Uterus (tissue), 4 donors: ENCODE results near the gene AKAP1. TPM values are rescaled to one million over a fixed set of nuclear protein-coding genes. Genes with fewer than 3 reads are reported as not detected.

Experiments used
- DNase-seq, 2 donors: peaks; one replicate each; pipeline ENCODE4 v3.0.0-alpha.2; 2019 to 2020
- H3K27ac ChIP-seq, 2 donors: fragments of 200-600 bp; sonication (generic); 1 replicate in 1 of 2; 2 replicates in 1 of 2; pipeline ENCODE4 v1.5.1; 2016 to 2018
- H3K27me3 ChIP-seq, 2 donors: fragments of 200-600 bp; sonication (generic); one replicate each; pipeline ENCODE4 v1.5.1; 2018 to 2019; ENCODE audit warnings: control low read depth in 1 of 2
- H3K36me3 ChIP-seq, 2 donors: fragments of 200-600 bp; sonication (generic); one replicate each; pipeline ENCODE4 v1.5.1; 2019; ENCODE audit warnings: control low read depth in 1 of 2
- H3K4me1 ChIP-seq, 2 donors: fragments of 200-600 bp; sonication (generic); one replicate each; pipeline ENCODE4 v1.5.1; 2018 to 2019; ENCODE audit warnings: control low read depth in 1 of 2
- H3K4me3 ChIP-seq, 2 donors: fragments of 200-600 bp; sonication (generic); 1 replicate in 1 of 2; 2 replicates in 1 of 2; pipeline ENCODE4 v1.5.1; 2018 to 2019; ENCODE audit warnings: mild to moderate bottlenecking in 1 of 2
- H3K9me3 ChIP-seq, 2 donors: fragments of 200-600 bp; sonication (generic); one replicate each; pipeline ENCODE4 v1.5.1; 2019; ENCODE audit warnings: control low read depth in 1 of 2
- POLR2A ChIP-seq, 2 donors: fragments of 450-650 bp; IDR thresholded peaks; one replicate each; pipeline ENCODE4 v1.6.1; 2016; ENCODE audit warnings: antibody characterized with exemption in 2 of 2, mild to moderate bottlenecking in 1 of 2, moderate library complexity in 1 of 2
- intact Hi-C: fragments of 100-400 bp; cut with DNase I; formaldehyde crosslinking; loops from one replicate; pipeline ENCODE4 v1.15.1; 2023; ENCODE audit warnings: low total_unique reads
- total RNA-seq, 4 donors: library from RNA; depleted of rRNA in 3 of 4; stranded (reverse); fragments of >200 nt in 3 of 4; gene quantifications; one replicate each; pipeline versions ENCODE4 v1.1.0 to v1.2.4, GENCODE V29; 2014 to 2023
- TF ChIP-seq, protein P1 (sequence below), 4 experiments: fragments of 200-600 bp in 2 of 4; fragments of 450-650 bp in 2 of 4; sonication (generic) in 2 of 4; IDR thresholded peaks; one replicate each; pipeline ENCODE4 v1.5.1; 2016 to 2019; ENCODE audit warnings: antibody characterized with exemption in 4 of 4, mild to moderate bottlenecking in 2 of 4, moderate library complexity in 1 of 4
- donor health status: DM: yes; HTN: yes; CAD: no.

Gene AKAP1
- total RNA-seq, 4 donors from 2014 or later: 7.1 to 264 (median 37.4) TPM

- no peak overlapping the region for H3K27ac ChIP-seq
- TF ChIP-seq, protein P1, sequence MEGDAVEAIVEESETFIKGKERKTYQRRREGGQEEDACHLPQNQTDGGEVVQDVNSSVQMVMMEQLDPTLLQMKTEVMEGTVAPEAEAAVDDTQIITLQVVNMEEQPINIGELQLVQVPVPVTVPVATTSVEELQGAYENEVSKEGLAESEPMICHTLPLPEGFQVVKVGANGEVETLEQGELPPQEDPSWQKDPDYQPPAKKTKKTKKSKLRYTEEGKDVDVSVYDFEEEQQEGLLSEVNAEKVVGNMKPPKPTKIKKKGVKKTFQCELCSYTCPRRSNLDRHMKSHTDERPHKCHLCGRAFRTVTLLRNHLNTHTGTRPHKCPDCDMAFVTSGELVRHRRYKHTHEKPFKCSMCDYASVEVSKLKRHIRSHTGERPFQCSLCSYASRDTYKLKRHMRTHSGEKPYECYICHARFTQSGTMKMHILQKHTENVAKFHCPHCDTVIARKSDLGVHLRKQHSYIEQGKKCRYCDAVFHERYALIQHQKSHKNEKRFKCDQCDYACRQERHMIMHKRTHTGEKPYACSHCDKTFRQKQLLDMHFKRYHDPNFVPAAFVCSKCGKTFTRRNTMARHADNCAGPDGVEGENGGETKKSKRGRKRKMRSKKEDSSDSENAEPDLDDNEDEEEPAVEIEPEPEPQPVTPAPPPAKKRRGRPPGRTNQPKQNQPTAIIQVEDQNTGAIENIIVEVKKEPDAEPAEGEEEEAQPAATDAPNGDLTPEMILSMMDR (IDR thresholded peaks at IDR 0.05): no peak
- TF ChIP-seq POLR2A (IDR thresholded peaks at IDR 0.05): no peak
Observed at GRCh38 chr17:57067162-57067561, 17.9 kb upstream of the AKAP1 start.

GRCh38 chr17:57067781-57068180 is 17.3 kb upstream of the AKAP1 start:
- no peak overlapping the region for H3K4me3 ChIP-seq
- H3K9me3 ChIP-seq: no peaks in the 10 kb centered on the region
- no peaks in the 10 kb centered on the region for H3K36me3 ChIP-seq
- TF ChIP-seq, protein P1 (IDR thresholded peaks at IDR 0.05): no peak
- TF ChIP-seq POLR2A (IDR thresholded peaks at IDR 0.05): no peak
- no peak overlapping the region for H3K27ac ChIP-seq
- no peaks in the 10 kb centered on the region for H3K27me3 ChIP-seq
- no peak for DNase-seq
- no peaks in the 10 kb centered on the region for H3K4me1 ChIP-seq
- intact Hi-C loops: no loop called here

More at GRCh38 chr17:57067162-57067561, 17.9 kb upstream of the AKAP1 start:
- Histone ChIP-seq H3K36me3 (no peaks in the 10 kb centered on the region), H3K4me1 (no peaks in the 10 kb centered on the region), H3K9me3 (no peaks in the 10 kb centered on the region), H3K4me3 (no peak overlapping the region), H3K27me3 (no peaks in the 10 kb centered on the region)
- no peak for DNase-seq
- intact Hi-C loops: no loop called here

DNA sequence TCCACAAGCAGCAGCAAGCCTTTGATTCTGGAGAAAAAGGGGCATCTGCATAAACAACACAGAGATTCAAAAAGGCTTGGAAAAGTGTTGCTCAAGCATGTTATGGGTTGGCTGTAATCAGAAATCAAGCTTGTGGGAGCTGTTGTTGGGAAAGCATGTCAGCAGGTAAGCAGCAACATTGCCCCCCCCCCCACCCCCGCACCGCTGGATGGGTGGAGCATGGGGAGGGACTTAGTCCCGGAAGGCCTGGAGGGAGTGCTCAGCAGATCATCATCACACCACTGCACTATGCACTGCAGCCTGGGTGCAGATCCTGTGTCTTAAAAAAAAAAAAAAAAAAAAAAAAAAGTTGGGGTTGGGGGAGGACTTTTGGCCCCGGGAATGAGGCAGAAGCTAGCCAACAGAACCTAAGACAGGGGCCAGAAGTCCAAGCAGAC is 16.8 kb upstream of the AKAP1 start:
- H3K9me3 ChIP-seq: no peaks in the 10 kb centered on the region
- intact Hi-C loops: no loop called here
- H3K27me3 ChIP-seq: no peaks in the 10 kb centered on the region
- no peak overlapping the region for H3K4me3 ChIP-seq
- H3K36me3 ChIP-seq: no peaks in the 10 kb centered on the region
- TF ChIP-seq POLR2A (IDR thresholded peaks at IDR 0.05): no peak
- TF ChIP-seq, protein P1 (IDR thresholded peaks at IDR 0.05): no peak
- H3K4me1 ChIP-seq: no peaks in the 10 kb centered on the region
- no peak overlapping the region for H3K27ac ChIP-seq
- no peak for DNase-seq

DNA sequence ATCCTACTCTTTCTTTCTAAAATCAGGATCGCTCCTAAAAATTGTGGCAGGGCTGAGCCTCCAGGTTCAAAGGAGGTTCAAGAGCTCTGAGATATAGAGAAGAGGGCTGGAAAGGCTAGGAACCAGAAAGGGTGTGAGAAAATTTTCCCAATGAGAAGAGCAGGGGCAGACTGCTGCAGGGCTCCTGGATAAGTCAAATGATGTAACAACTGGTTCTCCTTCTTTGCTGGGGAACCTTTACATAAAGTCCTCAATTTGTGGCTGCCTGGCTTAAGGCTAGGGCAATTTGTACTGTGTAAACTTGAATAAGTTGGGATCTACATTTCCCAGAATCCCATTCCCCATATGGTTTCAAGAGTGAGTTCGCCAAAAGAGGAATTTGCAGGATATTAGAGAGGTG is 16.3 kb upstream of the AKAP1 start:
- no peaks in the 10 kb centered on the region for H3K4me1 ChIP-seq
- no peaks in the 10 kb centered on the region for H3K36me3 ChIP-seq
- DNase-seq: no peak
- H3K9me3 ChIP-seq: no peaks in the 10 kb centered on the region
- H3K4me3 ChIP-seq: no peak overlapping the region
- no peaks in the 10 kb centered on the region for H3K27me3 ChIP-seq
- TF ChIP-seq, protein P1 (IDR thresholded peaks at IDR 0.05): no peak
- TF ChIP-seq POLR2A (IDR thresholded peaks at IDR 0.05): no peak
- intact Hi-C loops: no loop called here
- H3K27ac ChIP-seq: no peak overlapping the region

- Histone ChIP-seq H3K9me3 (no peaks in the 10 kb centered on the region), H3K27me3 (no peaks in the 10 kb centered on the region), H3K27ac (no peak overlapping the region), H3K4me1 (no peaks in the 10 kb centered on the region), H3K36me3 (no peaks in the 10 kb centered on the region), H3K4me3 (no peak overlapping the region)
- intact Hi-C loops: no loop called here
- no peak for DNase-seq
- no peak for TF ChIP-seq POLR2A (IDR thresholded peaks at IDR 0.05)
- TF ChIP-seq, protein P1 (IDR thresholded peaks at IDR 0.05): no peak
Observed at GRCh38 chr17:57071991-57072944, 12.8 kb upstream of the AKAP1 start.
